SK-N-SH (cell line): ENCODE measurements around the gene CCDC185. TPM values are rescaled to one million over a fixed set of nuclear protein-coding genes. Genes with fewer than 3 reads are reported as not detected.

Experiments
- CTCF ChIA-PET: fragments of 300-600, 350-600 bp; formaldehyde crosslinking; extraction: SDS; loops from one replicate; lab custom pipeline; 2021; lab: Yijun Ruan, JAX
- POLR2A ChIA-PET: fragments of 350-600 bp; sonication (Branson Sonifier 250); formaldehyde crosslinking; extraction: SDS; loops from one replicate; lab custom pipeline; 2020; ENCODE audit warnings: antibody characterized with exemption, inconsistent platforms; lab: Yijun Ruan, JAX
- DNase-seq: peaks from one replicate; pipeline ENCODE4 v3.0.0; 2012
- H2AFZ ChIP-seq: fragments of 200-600 bp; sonication (generic); 2 replicates; pipeline ENCODE4 v1.8.1; 2016; ENCODE audit warnings: antibody characterized with exemption, mild to moderate bottlenecking, low read depth
- H3F3A ChIP-seq: fragments of 200-600 bp; sonication (generic); replicated peaks from 2 replicates; pipeline ENCODE3; 2016; ENCODE audit warnings: antibody characterized with exemption, mild to moderate bottlenecking; ENCODE audit not compliant: insufficient read depth
- H3K27ac ChIP-seq, 2 experiments: fragments of 200-500 bp in 1 of 2; fragments of 200-600 bp in 1 of 2; sonication (Bioruptor generic) in 1 of 2; sonication (generic), shearing (Covaris generic) in 1 of 2; 2 replicates each; pipeline versions ENCODE4 v1.5.1 to v1.6.1; 2014 to 2016; ENCODE audit warnings: low read depth in 2 of 2, inconsistent platforms in 1 of 2, low read length in 1 of 2, mild to moderate bottlenecking in 1 of 2, mixed read lengths in 1 of 2
- H3K27me3 ChIP-seq: fragments of 200-600 bp; sonication (generic), shearing (Covaris generic); 2 replicates; pipeline ENCODE4 v1.6.1; 2016; ENCODE audit warnings: mixed run types; ENCODE audit not compliant: insufficient read depth
- H3K36me3 ChIP-seq, 2 experiments: fragments of 200-500 bp in 1 of 2; fragments of 200-600 bp in 1 of 2; sonication (Bioruptor generic) in 1 of 2; sonication (generic) in 1 of 2; replicated peaks in 1 of 2; 2 replicates each; pipeline versions ENCODE3 to v1.5.1; 2014 to 2016; ENCODE audit warnings: low read length in 1 of 2, mild to moderate bottlenecking in 1 of 2; ENCODE audit not compliant: insufficient read depth in 2 of 2, control insufficient read depth in 1 of 2
- H3K4me1 ChIP-seq, 2 experiments: fragments of 200-500 bp in 1 of 2; fragments of 200-600 bp in 1 of 2; sonication (Bioruptor generic) in 1 of 2; sonication (generic), shearing (Covaris generic) in 1 of 2; 2 replicates each; pipeline versions ENCODE4 v1.5.1 to v1.6.1; 2014 to 2016; ENCODE audit warnings: low read depth in 1 of 2, low read length in 1 of 2, mixed run types in 1 of 2; ENCODE audit not compliant: insufficient read depth in 2 of 2, control insufficient read depth in 1 of 2
- H3K4me2 ChIP-seq: fragments of 200-600 bp; sonication (generic), shearing (Covaris generic); 2 replicates; pipeline ENCODE4 v1.6.1; 2017; ENCODE audit warnings: mixed run types
- H3K4me3 ChIP-seq, 2 experiments: fragments of 200-500 bp in 1 of 2; fragments of 200-600 bp in 1 of 2; sonication (Bioruptor generic) in 1 of 2; sonication (generic), shearing (Covaris generic) in 1 of 2; 2 replicates each; pipeline versions ENCODE4 v1.5.1 to v1.8.1; 2014 to 2016; ENCODE audit warnings: low read depth in 2 of 2, inconsistent platforms in 1 of 2, low read length in 1 of 2, mild to moderate bottlenecking in 1 of 2, mixed read lengths in 1 of 2, moderate library complexity in 1 of 2
- H3K79me2 ChIP-seq: fragments of 200-600 bp; sonication (generic); 2 replicates; pipeline ENCODE4 v1.8.1; 2017; ENCODE audit warnings: mild to moderate bottlenecking; ENCODE audit not compliant: insufficient read depth
- H3K9ac ChIP-seq: fragments of 200-600 bp; sonication (generic); 2 replicates; pipeline ENCODE4 v1.6.1; 2017; ENCODE audit warnings: mixed run types
- H3K9me2 ChIP-seq: fragments of 200-600 bp; sonication (generic); 2 replicates; pipeline ENCODE4 v1.6.1; 2017; ENCODE audit warnings: mixed run types
- H3K9me3 ChIP-seq: fragments of 200-600 bp; sonication (generic); 2 replicates; pipeline ENCODE4 v1.6.1; 2017; ENCODE audit warnings: mixed run types, mild to moderate bottlenecking, moderate library complexity
- H4K20me1 ChIP-seq: fragments of 200-600 bp; sonication (generic); 2 replicates; pipeline ENCODE4 v1.6.1; 2017; ENCODE audit warnings: mild to moderate bottlenecking, mixed run types; ENCODE audit not compliant: insufficient read depth
- CHD2 ChIP-seq: fragments of 150-350 bp; IDR thresholded peaks from 2 replicates; pipeline ENCODE4 v1.6.1; 2018; ENCODE audit warnings: low read length; ENCODE audit not compliant: partially characterized antibody
- CTCF ChIP-seq: fragments of 200-600 bp; sonication (generic); IDR thresholded peaks from 2 replicates; pipeline ENCODE4 v1.6.1; 2017; ENCODE audit warnings: antibody characterized with exemption, mild to moderate bottlenecking, moderate library complexity
- ELF1 ChIP-seq: IDR thresholded peaks from 2 replicates; pipeline ENCODE4 v1.4.0; 2012
- EP300 ChIP-seq, 2 experiments: IDR thresholded peaks; 2 replicates each; pipeline versions ENCODE4 v1.4.0 to v1.6.1; 2012; ENCODE audit warnings: borderline replicate concordance in 1 of 2, low read depth in 1 of 2, low read length in 1 of 2
- FOSL2 ChIP-seq: IDR thresholded peaks from 2 replicates; pipeline ENCODE4 v1.4.0; 2012; ENCODE audit warnings: low read depth, mild to moderate bottlenecking, moderate library complexity, borderline replicate concordance
- FOXJ3 ChIP-seq: sonication (generic); formaldehyde crosslinking; IDR thresholded peaks from 2 replicates; pipeline ENCODE4 v1.5.1; 2020; ENCODE audit warnings: mild to moderate bottlenecking, missing genetic modification reagents
- FOXM1 ChIP-seq: IDR thresholded peaks from 2 replicates; pipeline ENCODE4 v1.4.0; 2012; ENCODE audit warnings: low read depth, mild to moderate bottlenecking
- IRF3 ChIP-seq: fragments of 150-350 bp; IDR thresholded peaks from 2 replicates; pipeline ENCODE4 v1.6.1; 2016; ENCODE audit warnings: mild to moderate bottlenecking, low read depth, low read length
- MAX ChIP-seq: IDR thresholded peaks from 2 replicates; pipeline ENCODE4 v1.4.0; 2012; ENCODE audit warnings: low read depth
- MXI1 ChIP-seq: IDR thresholded peaks from 2 replicates; pipeline ENCODE4 v1.6.1; 2012; ENCODE audit warnings: mild to moderate bottlenecking, low read depth, low read length, improper control_type of control experiment
- NFIC ChIP-seq: IDR thresholded peaks from 2 replicates; pipeline ENCODE4 v1.4.0; 2012; ENCODE audit warnings: borderline replicate concordance
- NRF1 ChIP-seq: IDR thresholded peaks from 2 replicates; pipeline ENCODE4 v1.6.1; 2012; ENCODE audit warnings: low read depth, mild to moderate bottlenecking, low read length
- PBX3 ChIP-seq: IDR thresholded peaks from 2 replicates; pipeline ENCODE4; 2012
- POLR2AphosphoS5 ChIP-seq: IDR thresholded peaks from 2 replicates; pipeline ENCODE4 v1.6.1; 2012; ENCODE audit warnings: low read depth, low read length
- RCOR1 ChIP-seq: fragments of 150-350 bp; IDR thresholded peaks from 2 replicates; pipeline ENCODE4 v1.6.1; 2017; ENCODE audit warnings: antibody characterized with exemption, low read length
- RFX5 ChIP-seq: IDR thresholded peaks from 2 replicates; pipeline ENCODE4 v1.6.1; 2012; ENCODE audit warnings: mild to moderate bottlenecking, improper control_type of control experiment, low read length
- RXRA ChIP-seq: IDR thresholded peaks from 2 replicates; pipeline ENCODE4 v1.4.0; 2012; ENCODE audit warnings: low read depth, mild to moderate bottlenecking, borderline replicate concordance
- SMC3 ChIP-seq: IDR thresholded peaks from 2 replicates; pipeline ENCODE4 v1.6.1; 2012; ENCODE audit warnings: low read depth, low read length, improper control_type of control experiment
- TAF1 ChIP-seq: IDR thresholded peaks from 2 replicates; pipeline ENCODE4 v1.6.1; 2012; ENCODE audit warnings: low read depth, mild to moderate bottlenecking, low read length, moderate library complexity, borderline replicate concordance
- TEAD4 ChIP-seq: IDR thresholded peaks from 2 replicates; pipeline ENCODE4 v1.4.0; 2012; ENCODE audit warnings: mild to moderate bottlenecking, borderline replicate concordance; ENCODE audit not compliant: insufficient read depth
- ZBTB33 ChIP-seq: IDR thresholded peaks from 2 replicates; pipeline ENCODE4 v1.4.0; 2012; ENCODE audit warnings: low read depth, borderline replicate concordance
- WGBS: methylation state at CpG from one replicate; pipeline ENCODE4 v1.1.6; 2017; ENCODE audit warnings: low lambda C conversion rate; 5-methylcytosine and 5-hydroxymethylcytosine counted together
- polyA plus RNA-seq, 3 experiments: library from polyadenylated mRNA; depleted of rRNA; stranded (reverse); fragments of >200 nt; gene quantifications; 2 replicates each; pipeline ENCODE4 v1.2.3, GENCODE V29; 2012

The CCDC185 gene
- polyA plus RNA-seq, 1 of the 3 experiments (the other 2 are of a cell fraction), result not detected

- TF ChIP-seq NFIC (no peak), FOXM1 (no peak), NRF1 (no peak), TAF1 (no peak), ZBTB33 (no peak), CHD2 (no peak)
- CTCF ChIA-PET, result interaction anchor here (0.8 kb wide), 1 partner anchor 8 kb away, joined by 3 read pairs; no protein-coding TSS in a partner anchor
- no peaks in the 10 kb centered on the region for H3K9me3 ChIP-seq
- no peaks in the 10 kb centered on the region for H3K4me1 ChIP-seq
- H3K27ac ChIP-seq, result no peak overlapping the region
- no peaks in the 10 kb centered on the region for H3K36me3 ChIP-seq
- H3K4me3 ChIP-seq, result no peak overlapping the region
- no peak for DNase-seq
- H2AFZ ChIP-seq, result no peak overlapping the region
- H4K20me1 ChIP-seq, result no peaks in the 10 kb centered on the region
- no peaks in the 10 kb centered on the region for H3K9me2 ChIP-seq
- no peaks in the 10 kb centered on the region for H3K79me2 ChIP-seq
- POLR2A ChIA-PET, result no interaction called here
- no peaks in the 10 kb centered on the region for H3F3A ChIP-seq
- H3K9ac ChIP-seq, result no peak overlapping the region
- no peak overlapping the region for H3K4me2 ChIP-seq
- no peaks in the 10 kb centered on the region for H3K27me3 ChIP-seq
Observed at GRCh38 chr1:223411710-223412109, 18.5 kb downstream of the CCDC185 start.

GRCh38 chr1:223413216-223413615 lies 20.0 kb downstream of the CCDC185 start:
- H3K9me3 ChIP-seq, result no peaks in the 10 kb centered on the region
- H3K4me2 ChIP-seq, result no peak overlapping the region
- 19% methylated on average over 2 of the region's 2 CpGs for WGBS
- H2AFZ ChIP-seq, result no peak overlapping the region
- H3K4me1 ChIP-seq, result no peaks in the 10 kb centered on the region
- no peaks in the 10 kb centered on the region for H3K36me3 ChIP-seq
- no peak overlapping the region for H3K4me3 ChIP-seq
- H3K9me2 ChIP-seq, result no peaks in the 10 kb centered on the region
- DNase-seq, result no peak
- H3K9ac ChIP-seq, result no peak overlapping the region
- H3K27ac ChIP-seq, result no peak overlapping the region
- H4K20me1 ChIP-seq, result no peaks in the 10 kb centered on the region
- ChIA-PET CTCF (interaction anchor here (1.4 kb wide), 1 partner anchor 18 kb away, joined by 4 read pairs; no protein-coding TSS in a partner anchor), POLR2A (no interaction called here)
- no peaks in the 10 kb centered on the region for H3F3A ChIP-seq
- H3K27me3 ChIP-seq, result no peaks in the 10 kb centered on the region
- no peaks in the 10 kb centered on the region for H3K79me2 ChIP-seq
- no peak for TF ChIP-seq RXRA
- TF ChIP-seq RCOR1, result no peak
- no peak for TF ChIP-seq TEAD4
- TF ChIP-seq POLR2AphosphoS5, result no peak
- TF ChIP-seq EP300 (IDR thresholded peaks at IDR 0.05; ENCODE audit: borderline replicate concordance in 1 of 2, low read depth in 1 of 2, low read length in 1 of 2), result no peak
- TF ChIP-seq FOXJ3 (CRISPR knock-in tag), result no peak
- no peak for TF ChIP-seq SMC3
- TF ChIP-seq MXI1, result no peak
- no peak for TF ChIP-seq PBX3
- TF ChIP-seq CTCF, result no peak
- no peak for TF ChIP-seq CHD2
- no peak for TF ChIP-seq FOSL2
- TF ChIP-seq RFX5, result no peak
- TF ChIP-seq IRF3, result no peak
- TF ChIP-seq ZBTB33, result no peak
- TF ChIP-seq ELF1, result no peak
- no peak for TF ChIP-seq MAX
